Keratinocyte (primary cell): ENCODE results near the gene SPEF1.

Experiments
- EZH2 ChIP-seq: IDR thresholded peaks from one replicate; pipeline ENCODE4 v1.6.1; 2012; ENCODE audit warnings: inconsistent platforms, mild to moderate bottlenecking, low read length, moderate library complexity
- TF ChIP-seq, protein P1 (sequence below), 3 experiments: IDR thresholded peaks in 1 of 3; conservative IDR thresholded peaks in 1 of 3; optimal IDR thresholded peaks in 1 of 3; 2 replicates in 2 of 3; 3 replicates in 1 of 3; pipeline versions ENCODE3 to v1.5.1; 2011; ENCODE audit warnings: low read length in 3 of 3, mild to moderate bottlenecking in 3 of 3, moderate library complexity in 2 of 3, control low read depth in 1 of 3, inconsistent platforms in 1 of 3; ENCODE audit not compliant: insufficient read depth in 2 of 3; ENCODE audit errors: extremely low read depth in 1 of 3

DNA sequence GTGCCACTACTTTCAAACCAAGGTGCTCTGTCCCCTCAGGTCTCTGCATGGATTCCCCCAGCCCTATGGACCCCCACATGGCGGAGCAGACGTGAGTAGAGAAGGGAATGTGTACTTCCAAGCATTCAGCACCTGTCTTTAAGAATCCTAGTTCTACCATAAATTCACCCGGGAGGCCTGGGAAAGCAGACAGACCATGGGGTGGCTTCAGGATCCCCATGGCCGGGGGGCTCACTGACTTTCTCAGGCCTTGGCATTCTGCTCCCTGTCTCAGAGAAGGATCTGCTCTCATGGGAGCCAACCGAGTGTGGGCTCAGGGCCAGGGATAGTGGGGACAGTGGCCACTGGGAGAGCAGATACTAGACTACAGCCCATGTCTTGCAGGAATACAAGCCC is 17.1 kb upstream of the SPEF1 start:
- TF ChIP-seq, protein P1, sequence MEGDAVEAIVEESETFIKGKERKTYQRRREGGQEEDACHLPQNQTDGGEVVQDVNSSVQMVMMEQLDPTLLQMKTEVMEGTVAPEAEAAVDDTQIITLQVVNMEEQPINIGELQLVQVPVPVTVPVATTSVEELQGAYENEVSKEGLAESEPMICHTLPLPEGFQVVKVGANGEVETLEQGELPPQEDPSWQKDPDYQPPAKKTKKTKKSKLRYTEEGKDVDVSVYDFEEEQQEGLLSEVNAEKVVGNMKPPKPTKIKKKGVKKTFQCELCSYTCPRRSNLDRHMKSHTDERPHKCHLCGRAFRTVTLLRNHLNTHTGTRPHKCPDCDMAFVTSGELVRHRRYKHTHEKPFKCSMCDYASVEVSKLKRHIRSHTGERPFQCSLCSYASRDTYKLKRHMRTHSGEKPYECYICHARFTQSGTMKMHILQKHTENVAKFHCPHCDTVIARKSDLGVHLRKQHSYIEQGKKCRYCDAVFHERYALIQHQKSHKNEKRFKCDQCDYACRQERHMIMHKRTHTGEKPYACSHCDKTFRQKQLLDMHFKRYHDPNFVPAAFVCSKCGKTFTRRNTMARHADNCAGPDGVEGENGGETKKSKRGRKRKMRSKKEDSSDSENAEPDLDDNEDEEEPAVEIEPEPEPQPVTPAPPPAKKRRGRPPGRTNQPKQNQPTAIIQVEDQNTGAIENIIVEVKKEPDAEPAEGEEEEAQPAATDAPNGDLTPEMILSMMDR (optimal IDR thresholded peaks at IDR 0.05 in 1 of 3, IDR thresholded peaks at IDR 0.05 in 1 of 3, conservative IDR thresholded peaks at IDR 0.05 in 1 of 3; ENCODE audit: extremely low read depth in 1 of 3, insufficient read depth in 2 of 3, low read length in 3 of 3), result no peak
- TF ChIP-seq EZH2, result no peak
